Vagina (tissue), 2 donors: ENCODE results near the gene CHAF1A.

ENCODE experiments used
- CTCF ChIP-seq, 3 experiments: fragments of 450-650 bp in 2 of 3; fragments of 200-600 bp in 1 of 3; sonication (generic) in 1 of 3; IDR thresholded peaks; one replicate each; pipeline ENCODE4 v1.5.1; 2017 to 2019; ENCODE audit warnings: antibody characterized with exemption in 3 of 3, mild to moderate bottlenecking in 2 of 3, moderate library complexity in 2 of 3
- POLR2A ChIP-seq, 2 donors: fragments of 450-650 bp; IDR thresholded peaks; one replicate each; pipeline ENCODE4 v1.6.1; 2017; ENCODE audit warnings: antibody characterized with exemption in 2 of 2, mild to moderate bottlenecking in 2 of 2, moderate library complexity in 2 of 2
- POLR2AphosphoS5 ChIP-seq, 2 donors: sonication (generic); formaldehyde crosslinking; IDR thresholded peaks; one replicate each; pipeline ENCODE4 v1.9.0; 2017; ENCODE audit warnings: antibody characterized with exemption in 2 of 2, mild to moderate bottlenecking in 2 of 2, low read depth in 1 of 2; ENCODE audit not compliant: insufficient read depth in 1 of 2

GRCh38 chr19:4371247-4372164, 30.9 kb upstream of the CHAF1A start:
- TF ChIP-seq POLR2A (IDR thresholded peaks at IDR 0.05) (no peak), CTCF (IDR thresholded peaks at IDR 0.05) (no peak), POLR2AphosphoS5 (IDR thresholded peaks at IDR 0.05; ENCODE audit: insufficient read depth in 1 of 2, low read depth in 1 of 2) (no peak)
